HepG2 (cell line): ENCODE data around the gene NINJ2. TPM values are rescaled to one million over a fixed set of nuclear protein-coding genes. Genes with fewer than 3 reads are reported as not detected.

Source experiments
- ATAC-seq: fragments of 200-7000 bp; cut with Tn5 transposase; 3 replicates; pipeline ENCODE4 v1.9.1; 2020; ENCODE audit warnings: mild to moderate bottlenecking, moderate library complexity
- BruUV-seq: library from RNA; stranded (reverse); fragments of 400-500 nt; replicated peaks from 2 replicates; lab custom pipeline; 2021; lab: Mats Ljungman, UMichigan
- CTCF ChIA-PET: fragments of 300-600 bp; formaldehyde crosslinking; extraction: SDS; loops from one replicate; lab custom pipeline; 2021; ENCODE audit warnings: low total read pairs, inconsistent platforms, low intra/inter-chr PET ratio; lab: Yijun Ruan, JAX
- POLR2A ChIA-PET: fragments of 350-600 bp; sonication (Branson Sonifier 250); formaldehyde crosslinking; loops from one replicate; lab custom pipeline; 2020; ENCODE audit warnings: antibody characterized with exemption, inconsistent platforms; lab: Yijun Ruan, JAX
- DNase-seq: peaks from one replicate; pipeline ENCODE4 v3.0.0-alpha.2; 2015; ENCODE audit warnings: low spot score
- FAIRE-seq: peaks from 3 replicates; lab custom pipeline; 2011; peaks lifted over from hg19 to GRCh38; lab: Jason Lieb, UNC
- H2AFZ ChIP-seq: one replicate; pipeline ENCODE4 v1.6.1; 2011; ENCODE audit warnings: low read length, inconsistent platforms
- H3K27ac ChIP-seq: fragments of 300-600 bp; 3 replicates; pipeline ENCODE4 v1.8.0; 2011; ENCODE audit warnings: mixed run types, mild to moderate bottlenecking, mixed read lengths, low read length, inconsistent platforms; ENCODE audit not compliant: insufficient read depth; ENCODE audit errors: extremely low read length
- H3K27me3 ChIP-seq, 2 experiments: fragments of 200-600 bp in 1 of 2; 2 replicates in 1 of 2; 3 replicates in 1 of 2; pipeline versions ENCODE4 v1.6.0 to v1.8.0; 2011; ENCODE audit warnings: low read length in 2 of 2, mild to moderate bottlenecking in 2 of 2, moderate library complexity in 2 of 2, inconsistent platforms in 1 of 2; ENCODE audit not compliant: insufficient read depth in 2 of 2, control insufficient read depth in 1 of 2
- H3K36me3 ChIP-seq, 2 experiments: fragments of 200-600 bp in 1 of 2; replicated peaks in 1 of 2; 2 replicates in 1 of 2; 3 replicates in 1 of 2; pipeline versions ENCODE4 v1.5.1 to v1.8.0; 2011; ENCODE audit warnings: low read length in 2 of 2, inconsistent platforms in 1 of 2; ENCODE audit not compliant: insufficient read depth in 2 of 2, control insufficient read depth in 1 of 2
- H3K4me1 ChIP-seq: 2 replicates; pipeline ENCODE4 v1.5.1; 2012; ENCODE audit warnings: low read length, inconsistent platforms; ENCODE audit not compliant: insufficient read depth
- H3K4me2 ChIP-seq: 2 replicates; pipeline ENCODE4 v1.6.0; 2011; ENCODE audit warnings: low read depth, low read length, inconsistent platforms
- H3K4me3 ChIP-seq, 3 experiments: fragments of 200-600 bp in 1 of 3; sonication (generic), shearing (Covaris generic) in 1 of 3; replicated peaks in 1 of 3; 2 replicates each; pipeline ENCODE4 v1.5.1; 2011 to 2016; ENCODE audit warnings: low read length in 3 of 3, inconsistent platforms in 2 of 3, low read depth in 2 of 3, mild to moderate bottlenecking in 2 of 3, control low read depth in 1 of 3, mixed read lengths in 1 of 3; ENCODE audit not compliant: insufficient read depth in 1 of 3
- H3K79me2 ChIP-seq: one replicate; pipeline ENCODE4 v1.6.1; 2011; ENCODE audit warnings: low read length, inconsistent platforms; ENCODE audit not compliant: insufficient read depth
- H3K9ac ChIP-seq: 2 replicates; pipeline ENCODE4 v1.6.0; 2011; ENCODE audit warnings: mild to moderate bottlenecking, low read depth, low read length, inconsistent platforms; ENCODE audit not compliant: insufficient read depth
- H3K9me3 ChIP-seq: 2 replicates; pipeline ENCODE4 v1.5.1; 2012; ENCODE audit warnings: mild to moderate bottlenecking, low read length
- H4K20me1 ChIP-seq: 2 replicates; pipeline ENCODE4 v1.6.0; 2011; ENCODE audit warnings: inconsistent platforms, mild to moderate bottlenecking, low read length, moderate library complexity; ENCODE audit not compliant: insufficient read depth
- ELF3 ChIP-seq: IDR thresholded peaks from 2 replicates; pipeline ENCODE4 v1.6.1; 2016; ENCODE audit warnings: missing genetic modification reagents, missing compliant biosample characterization
- KDM2A ChIP-seq: sonication (generic); formaldehyde crosslinking; IDR thresholded peaks from 2 replicates; pipeline ENCODE4 v1.4.0; 2020; ENCODE audit warnings: low read depth, missing genetic modification reagents, borderline replicate concordance
- MIER3 ChIP-seq: IDR thresholded peaks from 2 replicates; pipeline ENCODE4 v1.6.1; 2016; ENCODE audit warnings: missing compliant biosample characterization, borderline replicate concordance
- MTA3 ChIP-seq: sonication (generic); formaldehyde crosslinking; IDR thresholded peaks from 2 replicates; pipeline ENCODE4 v1.4.0; 2020; ENCODE audit warnings: missing genetic modification reagents
- MXI1 ChIP-seq: IDR thresholded peaks from 3 replicates; pipeline ENCODE4 v1.6.1; 2012; ENCODE audit warnings: low read depth, low read length, inconsistent platforms, borderline replicate concordance
- SNAI1 ChIP-seq: sonication (generic); formaldehyde crosslinking; IDR thresholded peaks from 2 replicates; pipeline ENCODE4 v1.5.0; 2020; ENCODE audit warnings: mild to moderate bottlenecking, missing genetic modification reagents, borderline replicate concordance
- SNAPC5 ChIP-seq: sonication (generic); formaldehyde crosslinking; IDR thresholded peaks from 2 replicates; pipeline ENCODE4 v1.8.1; 2023; ENCODE audit warnings: mild to moderate bottlenecking, missing genetic modification reagents, borderline replicate concordance
- ZNF138 ChIP-seq: sonication (generic); formaldehyde crosslinking; IDR thresholded peaks from 2 replicates; pipeline ENCODE4 v1.5.0; 2020; ENCODE audit warnings: mild to moderate bottlenecking, low read depth, missing genetic modification reagents
- ZNF207 ChIP-seq: fragments of 450-650 bp; IDR thresholded peaks from 2 replicates; pipeline ENCODE4 v1.6.1; 2016; ENCODE audit warnings: antibody characterized with exemption, borderline replicate concordance
- ZNF318 ChIP-seq: sonication (generic); formaldehyde crosslinking; IDR thresholded peaks from 2 replicates; pipeline ENCODE4 v1.4.0; 2020; ENCODE audit warnings: mild to moderate bottlenecking, missing genetic modification reagents
- ZNF44 ChIP-seq: sonication (generic); formaldehyde crosslinking; IDR thresholded peaks from 2 replicates; pipeline ENCODE4 v1.5.1; 2020; ENCODE audit warnings: mild to moderate bottlenecking, missing genetic modification reagents
- ZNF484 ChIP-seq: sonication (generic); formaldehyde crosslinking; IDR thresholded peaks from 2 replicates; pipeline ENCODE4 v1.5.1; 2020; ENCODE audit warnings: mild to moderate bottlenecking, low read depth, missing genetic modification reagents, borderline replicate concordance
- WGBS: methylation state at CpG from one replicate; pipeline ENCODE4 v1.1.6; 2017; ENCODE audit warnings: low lambda C conversion rate; 5-methylcytosine and 5-hydroxymethylcytosine counted together
- in situ Hi-C: cut with HindIII; loops from 2 replicates; pipeline ENCODE4 v1.10.0; 2017; ENCODE audit warnings: low pct_unique_long_range_greater_than_20kb; ENCODE audit not compliant: extremely low pct_ligation_motif_present
- intact Hi-C: fragments of 100-400 bp; cut with micrococcal nuclease; formaldehyde crosslinking; loops from one replicate; pipeline ENCODE4 v1.10.0; 2022; ENCODE audit not compliant: unreplicated experiment
- polyA plus RNA-seq, 8 experiments: library from polyadenylated mRNA; depleted of rRNA in 3 of 8; stranded (reverse) in 7 of 8; unstranded in 1 of 8; fragments of >200 nt; fragmentation: Illumina TruSeq in 4 of 8; extraction: Trizol in 4 of 8; gene quantifications; 2 replicates each; pipeline versions ENCODE4 v1.2.1 to v1.2.3, GENCODE V29; 2011 to 2016; ENCODE audit warnings: low read depth in 4 of 8, missing spikeins in 1 of 8, mixed read lengths in 1 of 8; ENCODE audit not compliant: insufficient read depth in 1 of 8
- total RNA-seq, 5 experiments: library from RNA; depleted of rRNA; stranded (reverse); fragments of >200 nt; fragmentation: Illumina TruSeq; extraction: Trizol; gene quantifications; 2 replicates each; pipeline ENCODE4 v1.2.3, GENCODE V29; 2016; ENCODE audit warnings: low read depth in 1 of 5

The NINJ2 gene
- total and polyA plus RNA-seq, 2 of the 13 experiments (the other 11 are each of a cell fraction or from before 2014, with no cell fraction given) = 0.62 to 3.8 TPM

- FAIRE-seq (no peak), DNase-seq (no peak), ATAC-seq (no peak)
- intact Hi-C loops = no loop called here
- Histone ChIP-seq H3K4me1 (peaks cover 15% of the 10 kb centered on the region), H4K20me1 (no peaks in the 10 kb centered on the region), H3K9me3 (no peaks in the 10 kb centered on the region), H2AFZ (no peak overlapping the region), H3K4me3 (no peak overlapping the region), H3K9ac (no peak overlapping the region), H3K36me3 (no peaks in the 10 kb centered on the region)
- BruUV-seq = no TSS peak
- CTCF ChIA-PET = no interaction called here
- POLR2A ChIA-PET = no interaction called here
- TF ChIP-seq KDM2A (CRISPR knock-in tag) = no peak
- no peak for TF ChIP-seq MXI1
- TF ChIP-seq ZNF318 (CRISPR knock-in tag) = no peak
- no peak for TF ChIP-seq MTA3 (CRISPR knock-in tag)
- no peak for TF ChIP-seq ZNF484 (CRISPR knock-in tag)
- no peak for TF ChIP-seq ZNF138 (CRISPR knock-in tag)
- TF ChIP-seq ZNF44 (CRISPR knock-in tag) = no peak
- TF ChIP-seq SNAPC5 (CRISPR knock-in tag) = no peak
- no peak for TF ChIP-seq ZNF207
- no peak for TF ChIP-seq SNAI1 (CRISPR knock-in tag)
- no peak for TF ChIP-seq ELF3 (CRISPR knock-in tag)
- TF ChIP-seq MIER3 (CRISPR knock-in tag) = no peak
- TF ChIP-seq, all 625 proteins: peak for 0
- 67% methylated on average over 13 of the region's 13 CpGs for WGBS
- in situ Hi-C loops = no loop called here
- H3K27ac ChIP-seq = no peak overlapping the region
- H3K27me3 ChIP-seq = no peaks in the 10 kb centered on the region
- no peaks in the 10 kb centered on the region for H3K79me2 ChIP-seq
- H3K4me2 ChIP-seq = no peak overlapping the region
Measured at GRCh38 chr12:597926-598568, 65.2 kb downstream of the NINJ2 start.
